SKM-1 (cell line): ENCODE results near the gene SLC17A9.

Experiments used
- DNase-seq: peaks from one replicate; lab custom pipeline; 2025; ENCODE audit not compliant: unreplicated experiment; lab: John Stamatoyannopoulos, UW

SLC17A9 gene

GRCh38 chr20:63000958-63001357, 48.4 kb downstream of the SLC17A9 start:
- DNase-seq, result no peak

DNA sequence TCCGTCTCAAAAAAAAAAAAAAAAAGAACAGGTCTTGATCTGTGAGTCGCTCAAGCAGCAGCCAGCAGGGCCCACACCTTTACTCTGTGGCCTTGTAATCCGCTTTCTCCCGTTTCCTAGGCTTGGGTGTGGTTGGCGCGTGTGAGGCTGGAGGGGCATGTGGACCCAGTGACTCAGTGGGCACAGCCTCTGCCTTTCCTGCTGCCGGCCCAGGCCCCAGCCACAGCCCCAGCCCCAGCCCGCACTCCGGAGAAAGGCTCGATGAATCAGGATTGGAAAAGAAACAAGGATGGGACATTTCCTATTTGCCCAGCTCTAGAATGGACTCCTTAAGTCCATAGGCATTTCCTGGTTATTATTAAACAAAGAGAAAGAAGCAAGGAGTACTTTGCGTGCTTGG, 50.0 kb downstream of the SLC17A9 start:
- DNase-seq, result no peak

- no peak for DNase-seq
Observed at GRCh38 chr20:63003546-63003945, 51.0 kb downstream of the SLC17A9 start.

DNA sequence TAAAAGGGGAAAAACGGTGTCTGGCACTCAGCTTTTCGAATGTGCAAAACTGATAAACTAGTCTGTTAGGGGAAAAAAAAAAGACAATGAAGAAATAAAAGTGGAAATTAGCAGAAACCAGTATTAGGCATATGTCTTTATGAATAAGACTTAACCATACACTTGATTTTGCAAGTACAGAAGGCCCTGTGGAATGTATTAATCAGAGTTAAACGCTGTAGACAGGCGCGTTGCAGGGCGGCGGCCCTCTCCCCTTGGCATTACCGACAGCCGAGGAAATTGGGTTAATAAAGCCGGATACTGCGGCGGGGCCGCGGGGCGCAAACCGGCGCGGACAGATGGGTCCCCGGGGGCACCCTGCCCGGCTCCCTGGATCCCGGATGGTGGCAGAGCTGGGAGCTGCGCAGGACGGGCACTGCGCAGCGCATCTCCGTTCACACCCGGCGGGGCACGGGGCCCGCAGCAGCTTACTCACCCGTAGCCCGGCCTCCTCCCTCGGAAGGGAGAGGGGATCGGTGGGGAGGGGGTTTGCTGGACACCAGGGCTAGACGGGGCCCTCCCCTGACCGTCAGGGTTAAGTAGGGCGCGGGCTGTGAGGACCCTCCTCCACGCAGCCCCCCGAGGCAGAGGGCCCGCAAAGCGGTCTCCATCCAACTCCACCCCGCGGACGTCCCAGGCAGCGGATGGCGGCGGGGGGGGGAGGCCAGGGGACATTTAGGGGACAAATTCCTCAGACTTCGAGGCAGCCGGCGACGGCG, 52.3 kb downstream of the SLC17A9 start:
- no peak for DNase-seq

- DNase-seq, result no peak
Observed at GRCh38 chr20:63005365-63005861, 52.9 kb downstream of the SLC17A9 start.

DNA sequence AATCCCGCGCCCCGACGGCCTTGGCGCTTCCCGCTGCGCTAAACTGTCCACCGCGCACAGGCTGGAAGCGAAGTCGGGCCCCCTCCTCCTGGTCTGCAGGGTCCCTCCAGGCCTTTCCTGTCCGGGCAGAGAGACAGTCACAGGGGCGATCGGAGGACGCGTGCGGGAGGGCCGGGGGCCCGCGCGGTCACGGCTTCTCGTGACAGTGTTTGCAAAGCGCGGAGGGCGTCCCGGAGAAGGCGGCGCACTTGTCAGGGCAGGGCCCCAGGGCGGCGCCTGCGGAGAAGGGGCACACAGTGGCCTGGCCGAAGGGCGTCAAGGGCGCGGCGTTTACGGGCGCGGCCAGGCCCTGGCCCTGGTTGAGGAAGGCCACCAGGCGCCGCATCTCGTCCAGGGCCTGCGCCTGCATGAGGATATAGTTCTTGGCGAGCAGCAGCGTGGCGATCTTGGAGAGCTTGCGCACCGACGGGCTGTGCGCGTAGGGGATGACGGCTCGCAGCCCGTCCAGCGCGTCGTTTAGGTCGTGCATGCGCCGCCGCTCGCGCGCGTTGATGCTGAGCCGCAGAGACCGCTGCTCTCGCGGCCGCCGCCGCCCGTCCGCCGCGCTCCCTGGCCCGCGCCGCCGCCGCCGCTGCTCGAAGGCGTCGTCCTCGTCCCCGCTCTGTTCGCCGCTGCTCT, 53.5 kb downstream of the SLC17A9 start:
- no peak for DNase-seq

- DNase-seq, result no peak
Observed at GRCh38 chr20:63006540-63007359, 54.2 kb downstream of the SLC17A9 start, which contains the start of gene BHLHE23. TSS of gene BHLHE23 (minus strand) at chr20:63006964. CDS start at chr20:63006774, 190 bp downstream.

DNA sequence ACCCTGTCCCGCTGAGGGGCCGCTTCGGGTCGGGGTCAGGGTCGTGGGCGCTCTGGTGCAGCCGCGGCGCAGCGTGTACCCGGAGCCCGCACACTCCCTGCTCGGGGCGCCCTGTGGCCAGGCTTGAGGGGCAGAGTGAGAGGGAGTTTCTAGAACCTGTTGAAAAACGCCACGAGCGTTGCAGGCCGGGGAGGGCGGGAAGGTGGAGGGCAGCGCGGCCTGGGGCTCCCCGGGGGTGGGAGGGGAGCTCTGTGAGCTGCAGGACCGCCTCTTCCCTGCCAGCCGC, 54.8 kb downstream of the SLC17A9 start:
- no peak for DNase-seq

DNA sequence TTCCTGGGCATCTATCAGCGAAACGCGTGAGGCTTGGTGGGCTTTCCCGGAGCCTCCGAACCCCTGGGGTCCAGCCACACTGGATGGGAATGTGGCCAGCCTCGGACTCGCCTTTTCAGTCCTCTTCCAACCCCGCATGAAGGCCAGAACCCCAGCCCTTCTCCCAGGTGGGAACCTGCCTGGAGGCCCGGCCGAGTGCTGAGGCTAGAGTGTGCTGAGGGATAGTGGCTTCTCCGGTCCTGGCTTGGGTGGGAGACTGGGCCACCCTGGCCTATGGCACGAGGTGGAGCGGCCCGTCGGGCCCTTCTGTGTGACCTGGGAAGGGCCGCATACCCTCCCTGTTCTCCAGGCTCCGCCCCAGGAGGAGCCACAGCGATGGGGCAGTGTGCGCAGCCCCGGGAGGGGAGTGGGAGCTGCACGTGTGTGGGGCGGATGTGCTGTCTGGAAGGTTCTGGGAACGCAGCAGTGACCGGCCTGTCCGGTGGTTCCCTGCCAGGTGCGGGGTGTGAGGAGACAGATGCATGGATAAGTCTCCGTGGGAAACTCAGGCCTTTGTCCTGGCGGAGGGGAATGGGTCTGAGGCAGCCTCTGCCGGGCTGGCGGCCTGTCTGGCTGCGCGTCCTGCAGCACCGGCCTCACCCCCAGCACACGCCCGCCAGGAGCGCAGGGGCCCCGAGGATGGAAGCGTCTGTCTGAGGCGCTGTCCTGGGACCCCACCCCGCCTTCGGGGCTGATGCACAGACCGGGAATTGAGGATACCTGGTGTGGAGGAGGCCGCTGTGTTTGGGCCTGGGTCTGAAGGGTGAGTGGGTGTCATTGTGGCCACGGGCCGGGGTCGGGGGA, 55.4 kb downstream of the SLC17A9 start:
- no peak for DNase-seq

GRCh38 chr20:63008541-63009044, 56.1 kb downstream of the SLC17A9 start:
- DNase-seq, result no peak

DNA sequence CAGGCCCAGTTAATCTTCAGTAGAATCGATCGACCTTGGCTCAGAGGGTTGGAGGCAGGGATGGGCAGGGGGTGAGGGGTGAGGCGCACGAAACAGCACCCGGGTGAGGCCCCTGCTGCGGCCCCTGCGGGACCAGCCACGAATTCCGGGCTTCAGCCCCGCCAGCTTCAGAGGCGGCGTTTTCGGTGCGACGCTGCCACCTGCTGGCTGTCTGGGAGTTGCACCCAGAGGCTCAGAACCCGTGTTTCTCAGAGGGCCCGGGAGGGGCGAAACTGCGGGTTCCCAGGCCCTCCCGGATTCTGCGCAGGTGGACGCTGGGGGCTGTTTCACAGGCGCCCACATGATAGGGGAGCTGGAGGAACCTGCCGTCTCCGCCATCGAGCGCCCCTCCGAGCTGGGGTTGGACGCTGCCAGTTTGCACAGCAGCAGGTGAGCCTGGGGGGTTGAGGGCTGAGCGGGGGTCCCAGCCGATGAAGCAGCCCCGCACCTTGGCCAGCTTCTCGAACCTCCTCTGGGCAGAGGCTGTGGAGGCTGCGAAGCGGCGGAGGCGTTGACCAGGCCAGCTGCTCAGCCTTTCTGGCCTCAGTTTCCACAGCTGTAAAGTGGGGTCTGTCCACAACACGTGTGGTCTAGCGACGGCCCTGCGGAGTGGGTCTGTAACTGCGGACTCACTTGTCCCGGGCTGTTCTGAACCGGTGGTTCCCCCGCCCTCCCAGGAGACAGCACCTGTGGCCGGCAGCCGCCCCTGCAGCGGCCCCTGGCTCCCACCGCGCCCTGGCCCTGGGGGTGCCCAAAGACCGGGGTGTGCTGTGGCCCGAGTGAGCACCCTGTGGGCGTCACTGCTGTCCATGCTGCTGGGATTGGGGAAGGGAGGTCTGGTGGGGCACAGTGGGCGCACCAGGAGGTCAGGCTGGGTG, 56.8 kb downstream of the SLC17A9 start:
- DNase-seq, result peak; percentile 45

DNA sequence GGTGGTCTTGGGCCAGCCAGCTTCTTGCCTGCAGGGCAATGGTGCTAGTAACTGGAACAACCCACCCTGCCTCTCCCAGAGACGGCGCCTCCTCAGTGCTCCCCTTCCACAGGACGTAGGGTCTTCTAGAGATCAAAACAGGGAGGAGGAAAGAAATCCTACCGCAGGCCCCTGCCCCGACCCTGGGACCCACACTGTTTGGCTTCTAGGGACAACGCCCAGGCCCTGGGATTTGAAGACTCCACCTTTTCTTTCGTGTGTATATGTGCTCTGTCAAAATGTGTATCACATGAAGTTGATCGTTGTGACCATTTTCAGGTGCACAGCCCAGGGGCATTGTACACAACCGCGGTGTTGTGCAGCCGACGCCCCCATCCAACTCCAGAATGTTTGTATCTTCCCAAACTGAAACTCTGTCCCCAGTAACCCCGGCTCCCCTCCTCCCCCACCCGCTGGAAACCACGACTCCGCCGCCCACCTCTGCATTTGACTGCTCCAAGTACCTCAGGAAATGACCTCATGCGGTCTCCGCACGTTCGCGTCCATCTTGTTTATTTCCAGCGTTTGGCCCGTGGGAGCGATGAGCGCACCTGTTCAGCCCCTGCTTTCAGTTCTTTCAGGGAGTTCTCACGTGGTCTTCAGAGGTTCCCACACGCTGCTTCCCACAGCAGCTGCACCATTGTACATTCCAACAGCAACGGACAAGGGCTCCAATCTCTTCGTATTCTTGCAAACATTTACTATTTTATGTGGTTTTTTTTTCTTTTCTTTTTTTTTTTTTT, 57.7 kb downstream of the SLC17A9 start:
- DNase-seq, result no peak

DNA sequence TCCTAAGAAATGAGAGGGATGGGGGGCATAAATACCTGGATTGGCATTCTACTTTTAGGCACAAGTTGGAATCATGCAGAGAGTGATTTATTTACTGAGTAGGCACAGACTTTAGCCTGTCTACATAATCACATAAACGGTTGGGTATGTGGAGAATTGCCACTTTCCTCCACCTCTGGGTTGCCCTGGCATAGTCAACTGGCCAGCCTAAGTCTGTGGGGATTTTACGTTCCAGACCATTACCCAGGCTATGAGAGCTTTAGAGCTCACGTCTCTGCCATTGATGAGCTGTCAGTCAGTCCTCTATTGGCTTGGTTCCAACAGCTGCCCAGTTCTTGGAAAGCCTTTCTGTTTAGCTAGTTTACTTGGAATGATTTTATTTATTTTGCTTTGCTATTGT, 59.3 kb downstream of the SLC17A9 start:
- no peak for DNase-seq

DNA sequence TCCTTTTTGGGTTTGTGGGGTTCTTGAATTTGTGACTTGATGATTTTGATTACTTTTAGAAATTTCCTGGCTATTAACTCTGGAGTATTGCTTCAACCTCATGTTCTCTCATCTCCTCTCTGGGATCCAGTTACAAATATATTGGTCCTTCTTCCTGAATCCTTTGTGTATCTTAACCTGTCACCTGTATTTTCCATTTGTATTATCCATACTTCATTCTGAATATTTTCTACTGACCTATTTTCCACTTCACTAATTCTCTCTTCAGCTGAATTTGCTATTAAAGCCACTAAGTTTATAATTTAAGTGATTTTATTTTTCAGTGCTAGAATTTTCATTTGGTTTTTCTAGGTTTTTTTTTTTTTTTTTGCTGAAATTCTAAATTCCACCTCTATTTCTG, 60.7 kb downstream of the SLC17A9 start:
- no peak for DNase-seq

DNA sequence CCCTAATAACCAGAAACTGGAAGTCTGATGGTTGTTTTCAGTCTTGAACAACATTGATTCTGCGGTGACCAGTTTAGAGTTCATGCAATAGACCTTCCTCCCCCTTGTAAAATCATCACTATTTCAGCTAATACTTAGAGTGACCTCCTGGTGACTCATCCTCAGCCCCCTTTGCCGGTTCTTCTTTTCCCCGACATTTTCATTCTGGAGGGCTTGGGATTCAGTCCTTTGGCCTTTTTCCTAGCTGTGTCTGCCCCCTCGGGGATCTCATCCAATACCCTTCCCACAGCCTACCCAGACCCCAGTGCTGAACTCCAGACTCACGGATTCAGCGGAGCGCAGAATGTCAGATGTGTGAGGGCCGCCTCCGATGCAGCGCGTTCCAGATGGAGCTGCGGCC, 61.8 kb downstream of the SLC17A9 start:
- DNase-seq, result no peak

GRCh38 chr20:63014710-63015109, 62.2 kb downstream of the SLC17A9 start:
- DNase-seq, result no peak

- no peak for DNase-seq
Observed at GRCh38 chr20:63015147-63015661, 62.7 kb downstream of the SLC17A9 start.

GRCh38 chr20:63015662-63016361, 63.3 kb downstream of the SLC17A9 start:
- no peak for DNase-seq
